Neural progenitor cell (in vitro differentiated cells): ENCODE results near the gene VTI1A. TPM values are rescaled to one million over a fixed set of nuclear protein-coding genes. Genes with fewer than 3 reads are reported as not detected.

ENCODE experiments used
- DNase-seq: peaks from one replicate; pipeline ENCODE4 v3.0.0-alpha.2; 2016; ENCODE audit warnings: low spot score
- H2AFZ ChIP-seq: fragments of 200-600 bp; sonication (generic); replicated peaks from 2 replicates; pipeline ENCODE4 v1.6.1; 2016; ENCODE audit warnings: antibody characterized with exemption
- H3F3A ChIP-seq: fragments of 200-600 bp; sonication (generic); 2 replicates; pipeline ENCODE4 v1.6.1; 2016; ENCODE audit warnings: antibody characterized with exemption, low read depth
- H3K27ac ChIP-seq: fragments of 200-600 bp; sonication (generic); 2 replicates; pipeline ENCODE4 v1.5.1; 2016; ENCODE audit warnings: mild to moderate bottlenecking
- H3K27me3 ChIP-seq: fragments of 200-600 bp; sonication (generic); 2 replicates; pipeline ENCODE4 v1.6.1; 2016; ENCODE audit warnings: mild to moderate bottlenecking, moderate library complexity
- H3K36me3 ChIP-seq: fragments of 200-600 bp; sonication (generic); 2 replicates; pipeline ENCODE4 v1.5.1; 2016
- H3K4me1 ChIP-seq: fragments of 200-600 bp; sonication (generic); 2 replicates; pipeline ENCODE4 v1.6.1; 2016; ENCODE audit warnings: mixed run types
- H3K4me2 ChIP-seq: fragments of 200-600 bp; sonication (generic); 2 replicates; pipeline ENCODE4 v1.6.1; 2016
- H3K4me3 ChIP-seq: fragments of 200-600 bp; sonication (generic); 2 replicates; pipeline ENCODE4 v1.5.1; 2016
- H3K79me2 ChIP-seq: fragments of 200-600 bp; sonication (generic); 2 replicates; pipeline ENCODE4 v1.6.1; 2016; ENCODE audit warnings: low read depth
- H3K9ac ChIP-seq: fragments of 200-600 bp; sonication (generic); 2 replicates; pipeline ENCODE4 v1.6.1; 2016
- H3K9me3 ChIP-seq: fragments of 200-600 bp; sonication (generic); 2 replicates; pipeline ENCODE4 v1.5.1; 2016; ENCODE audit warnings: low read depth
- H4K20me1 ChIP-seq: fragments of 200-600 bp; sonication (generic); 2 replicates; pipeline ENCODE4 v1.6.1; 2016; ENCODE audit warnings: low read depth
- H3K27ac Mint-ChIP-seq: 3 replicates; pipeline ENCODE4 v1.8.0; 2021; ENCODE audit warnings: mixed read lengths
- H3K27me3 Mint-ChIP-seq: 2 replicates; pipeline ENCODE4 v1.8.0; 2022; ENCODE audit warnings: low read depth, mild to moderate bottlenecking, inconsistent platforms, moderate library complexity, mixed read lengths; ENCODE audit not compliant: insufficient read depth
- H3K36me3 Mint-ChIP-seq: 3 replicates; pipeline ENCODE4 v1.8.0; 2021; ENCODE audit warnings: mixed read lengths
- H3K4me1 Mint-ChIP-seq: 3 replicates; pipeline ENCODE4 v1.8.0; 2021; ENCODE audit warnings: mixed read lengths
- H3K4me3 Mint-ChIP-seq: 3 replicates; pipeline ENCODE4 v1.8.0; 2021; ENCODE audit warnings: mild to moderate bottlenecking, moderate library complexity, mixed read lengths
- H3K9me3 Mint-ChIP-seq: 3 replicates; pipeline ENCODE4 v1.8.0; 2020; ENCODE audit warnings: mixed read lengths
- EZH2 ChIP-seq: fragments of 200-600 bp; sonication (generic); IDR thresholded peaks from 2 replicates; pipeline ENCODE4 v1.6.1; 2017; ENCODE audit warnings: antibody characterized with exemption, mild to moderate bottlenecking, moderate library complexity
- EZH2phosphoT487 ChIP-seq: fragments of 200-600 bp; sonication (generic); IDR thresholded peaks from 2 replicates; pipeline ENCODE4 v1.6.1; 2017; ENCODE audit warnings: antibody characterized with exemption
- total RNA-seq: library from RNA; depleted of rRNA; stranded (reverse); fragments of >200 nt; gene quantifications from 2 replicates; pipeline ENCODE4 v1.2.3, GENCODE V29; 2015; ENCODE audit warnings: low replicate concordance
- TF ChIP-seq, protein P1 (sequence below): fragments of 200-600 bp; sonication (generic); IDR thresholded peaks from 2 replicates; pipeline ENCODE4 v1.5.1; 2017; ENCODE audit warnings: antibody characterized with exemption, mild to moderate bottlenecking

Gene VTI1A
- total RNA-seq, 1 donor from 2014 or later = 28.8 TPM

DNA sequence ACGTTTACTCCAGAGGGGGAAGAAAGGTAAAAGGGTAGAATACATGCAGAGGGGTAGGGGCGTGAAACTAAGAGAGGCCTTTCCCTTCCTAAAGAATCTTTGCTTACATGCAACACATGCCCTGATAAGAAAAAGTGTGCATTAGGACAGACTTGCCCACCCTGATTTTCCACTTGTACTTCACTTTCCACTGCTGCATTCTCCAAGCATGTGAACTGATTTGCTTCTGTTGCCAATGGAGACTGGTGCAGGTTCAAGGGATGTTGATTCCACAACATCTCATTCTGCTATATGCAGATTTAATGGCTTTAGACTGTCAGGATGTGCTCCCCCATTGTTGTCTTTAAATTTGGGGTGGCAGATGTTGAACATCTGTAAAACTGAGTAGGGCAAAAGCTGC lies 265.5 kb downstream of the VTI1A start:
- Histone ChIP-seq H3K4me2 (no peak overlapping the region), H3K4me1 (peaks cover 10% of the 10 kb centered on the region), H3K9ac (no peak overlapping the region), H4K20me1 (no peaks in the 10 kb centered on the region), H3K27ac (no peak overlapping the region), H3K9me3 (no peaks in the 10 kb centered on the region), H3K36me3 (no peaks in the 10 kb centered on the region), H3K27me3 (no peaks in the 10 kb centered on the region), H3F3A (no peaks in the 10 kb centered on the region), H2AFZ (no peak overlapping the region), H3K4me3 (no peak overlapping the region), H3K79me2 (no peaks in the 10 kb centered on the region)
- TF ChIP-seq, protein P1, sequence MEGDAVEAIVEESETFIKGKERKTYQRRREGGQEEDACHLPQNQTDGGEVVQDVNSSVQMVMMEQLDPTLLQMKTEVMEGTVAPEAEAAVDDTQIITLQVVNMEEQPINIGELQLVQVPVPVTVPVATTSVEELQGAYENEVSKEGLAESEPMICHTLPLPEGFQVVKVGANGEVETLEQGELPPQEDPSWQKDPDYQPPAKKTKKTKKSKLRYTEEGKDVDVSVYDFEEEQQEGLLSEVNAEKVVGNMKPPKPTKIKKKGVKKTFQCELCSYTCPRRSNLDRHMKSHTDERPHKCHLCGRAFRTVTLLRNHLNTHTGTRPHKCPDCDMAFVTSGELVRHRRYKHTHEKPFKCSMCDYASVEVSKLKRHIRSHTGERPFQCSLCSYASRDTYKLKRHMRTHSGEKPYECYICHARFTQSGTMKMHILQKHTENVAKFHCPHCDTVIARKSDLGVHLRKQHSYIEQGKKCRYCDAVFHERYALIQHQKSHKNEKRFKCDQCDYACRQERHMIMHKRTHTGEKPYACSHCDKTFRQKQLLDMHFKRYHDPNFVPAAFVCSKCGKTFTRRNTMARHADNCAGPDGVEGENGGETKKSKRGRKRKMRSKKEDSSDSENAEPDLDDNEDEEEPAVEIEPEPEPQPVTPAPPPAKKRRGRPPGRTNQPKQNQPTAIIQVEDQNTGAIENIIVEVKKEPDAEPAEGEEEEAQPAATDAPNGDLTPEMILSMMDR = no peak
- no peak for TF ChIP-seq EZH2
- no peak for TF ChIP-seq EZH2phosphoT487
- H3K4me1 Mint-ChIP-seq = peaks cover 16% of the 10 kb centered on the region
- no peak overlapping the region for H3K4me3 Mint-ChIP-seq
- no peak for DNase-seq
- H3K36me3 Mint-ChIP-seq = peaks cover 2% of the 10 kb centered on the region
- no peak overlapping the region for H3K27ac Mint-ChIP-seq
- peaks cover 2% of the 10 kb centered on the region for H3K27me3 Mint-ChIP-seq
- H3K9me3 Mint-ChIP-seq = no peaks in the 10 kb centered on the region

DNA sequence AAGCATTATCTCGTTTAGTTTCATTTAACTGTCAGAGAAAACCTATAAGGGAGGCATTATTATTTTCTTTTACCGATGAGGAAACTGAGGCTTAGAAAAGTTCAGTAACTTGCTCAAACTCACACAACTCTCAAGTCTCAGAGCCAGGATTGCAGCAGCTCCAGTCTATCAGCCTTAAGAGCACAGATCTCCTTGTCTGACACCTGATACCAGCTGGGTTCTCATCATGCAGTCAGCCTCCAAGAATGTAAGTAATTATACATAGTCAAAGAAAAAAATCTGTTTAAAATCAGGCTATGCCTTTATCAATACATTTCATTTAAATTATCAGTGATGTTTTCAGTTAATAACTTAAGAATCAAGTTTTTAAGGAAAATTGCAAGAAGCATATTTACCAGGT lies 266.4 kb downstream of the VTI1A start:
- no peak overlapping the region for H3K4me3 Mint-ChIP-seq
- Histone ChIP-seq H3K9me3 (no peaks in the 10 kb centered on the region), H3K79me2 (no peaks in the 10 kb centered on the region), H3K27me3 (no peaks in the 10 kb centered on the region), H3F3A (no peaks in the 10 kb centered on the region), H3K27ac (no peak overlapping the region), H3K36me3 (no peaks in the 10 kb centered on the region), H2AFZ (no peak overlapping the region), H3K4me3 (no peak overlapping the region), H3K4me2 (no peak overlapping the region), H3K4me1 (peaks cover 10% of the 10 kb centered on the region), H4K20me1 (no peaks in the 10 kb centered on the region), H3K9ac (no peak overlapping the region)
- peaks cover 2% of the 10 kb centered on the region for H3K27me3 Mint-ChIP-seq
- no peaks in the 10 kb centered on the region for H3K9me3 Mint-ChIP-seq
- no peak for TF ChIP-seq EZH2phosphoT487
- TF ChIP-seq EZH2 = no peak
- TF ChIP-seq, protein P1 = no peak
- H3K36me3 Mint-ChIP-seq = peaks cover 2% of the 10 kb centered on the region
- no peak overlapping the region for H3K27ac Mint-ChIP-seq
- no peak for DNase-seq
- H3K4me1 Mint-ChIP-seq = peaks cover 16% of the 10 kb centered on the region

- no peaks in the 10 kb centered on the region for H4K20me1 ChIP-seq
Observed at GRCh38 chr10:112715581-112715980, 268.6 kb downstream of the VTI1A start.

More at GRCh38 chr10:112715581-112715980, 268.6 kb downstream of the VTI1A start:
- TF ChIP-seq EZH2 (no peak), EZH2phosphoT487 (no peak)
- TF ChIP-seq, protein P1 = no peak
- Histone ChIP-seq H3K27ac (no peak overlapping the region), H3K79me2 (no peaks in the 10 kb centered on the region), H3K9ac (no peak overlapping the region), H3K4me1 (no peaks in the 10 kb centered on the region), H3K4me2 (no peak overlapping the region), H2AFZ (no peak overlapping the region), H3K4me3 (no peak overlapping the region), H3K9me3 (no peaks in the 10 kb centered on the region), H3K27me3 (no peaks in the 10 kb centered on the region), H3F3A (no peaks in the 10 kb centered on the region), H3K36me3 (no peaks in the 10 kb centered on the region)
- DNase-seq = no peak
- Mint-ChIP-seq H3K4me3 (no peak overlapping the region), H3K27ac (no peak overlapping the region), H3K27me3 (no peaks in the 10 kb centered on the region), H3K9me3 (no peaks in the 10 kb centered on the region), H3K36me3 (peaks cover 2% of the 10 kb centered on the region), H3K4me1 (peaks cover 2% of the 10 kb centered on the region)
